Adrenal gland (tissue), 12 donors: ENCODE measurements around the gene CENPU. TPM values are rescaled to one million over a fixed set of nuclear protein-coding genes. Genes with fewer than 3 reads are reported as not detected.
"Not testable (repeated sequence)": the region's sequence is repeated elsewhere in the genome, so short reads cannot be mapped to it uniquely, and the experiment has no call there.

Experiments used
- DNase-seq, 7 donors: peaks; one replicate each; pipeline ENCODE4 v3.0.0-alpha.2; 2019 to 2020
- H3K27ac ChIP-seq, 5 donors: fragments of 200-600 bp; sonication (generic) in 4 of 5; 1 replicate in 3 of 5; 2 replicates in 2 of 5; pipeline versions ENCODE4 v1.5.1 to v1.8.0; 2016 to 2020; ENCODE audit warnings: mild to moderate bottlenecking in 1 of 5
- H3K27me3 ChIP-seq: fragments of 200-600 bp; 2 replicates; pipeline ENCODE4 v1.8.0; 2021
- H3K36me3 ChIP-seq, 2 donors: fragments of 200-600 bp; replicated peaks in 1 of 2; 1 replicate in 1 of 2; 2 replicates in 1 of 2; pipeline versions ENCODE4 v1.5.1 to v1.8.0; 2018 to 2022
- H3K4me1 ChIP-seq, 2 donors: fragments of 200-600 bp; replicated peaks in 1 of 2; 1 replicate in 1 of 2; 2 replicates in 1 of 2; pipeline versions ENCODE4 v1.5.1 to v1.8.0; 2018 to 2021
- H3K4me3 ChIP-seq, 4 donors: fragments of 200-600 bp; sonication (generic) in 3 of 4; one replicate each; pipeline ENCODE4 v1.5.1; 2016 to 2018
- H3K9me3 ChIP-seq, 3 donors: fragments of 200-600 bp; sonication (generic) in 1 of 3; replicated peaks in 1 of 3; 1 replicate in 2 of 3; 2 replicates in 1 of 3; pipeline versions ENCODE4 v1.5.1 to v1.8.0; 2016 to 2021
- POLR2A ChIP-seq, 2 donors: fragments of 450-650 bp; IDR thresholded peaks; one replicate each; pipeline ENCODE4 v1.6.1; 2017; ENCODE audit warnings: antibody characterized with exemption in 2 of 2, mild to moderate bottlenecking in 2 of 2, moderate library complexity in 1 of 2
- WGBS, 4 donors: extraction: QIAGEN DNeasy Blood & Tissue Kit in 2 of 4; methylation state at CpG; one replicate each; pipeline versions ENCODE4 v1.1.5 to v1.1.7; 2013 to 2017; 5-methylcytosine and 5-hydroxymethylcytosine counted together
- intact Hi-C, 2 donors: fragments of 100-400 bp; cut with DNase I; formaldehyde crosslinking; loops; one replicate each; pipeline versions ENCODE4 v1.14.1 to v1.15.0; 2022 to 2023
- polyA plus RNA-seq, 3 donors: library from polyadenylated mRNA; stranded (reverse); fragments of 200-250 nt in 2 of 3; fragments of 350-450 nt in 1 of 3; fragmentation: Illumina TruSeq in 1 of 3; extraction: RNeasy Lipid Tissue Mini Kit (QIAGEN cat#74804) in 1 of 3; gene quantifications; one replicate each; pipeline ENCODE4 v1.2.3, GENCODE V29; 2013 to 2014
- total RNA-seq, 9 donors: library from RNA; depleted of rRNA in 4 of 9; stranded (reverse); fragments of >200 nt in 4 of 9; fragments of 120-200 nt in 1 of 9; fragmentation: NEBNext Ultra II Directional in 1 of 9; extraction: Animal tissue kit (Norgen Biotek cat#: 25700) in 1 of 9; gene quantifications; one replicate each; pipeline versions ENCODE4 v1.1.0 to v1.2.4, GENCODE V29; 2013 to 2023
- TF ChIP-seq, protein P1 (sequence below), 6 experiments: fragments of 450-650 bp in 4 of 6; fragments of 200-600 bp in 2 of 6; sonication (generic) in 1 of 6; IDR thresholded peaks; 1 replicate in 5 of 6; 2 replicates in 1 of 6; pipeline versions ENCODE4 v1.5.1 to v1.8.0; 2016 to 2021; ENCODE audit warnings: antibody characterized with exemption in 6 of 6, mild to moderate bottlenecking in 2 of 6, moderate library complexity in 1 of 6
- donor health status: healthy with polysubstance abuse.
- donor health status: Bipolar disorder and iron deficiency.
- donor health status: DM: yes; HTN: yes; CAD: no.
- donor health status: DM: no; HTN: no; CAD: no.
- donor health status: DM: no; HTN: no; CAD: no.
- donor health status: DM: yes; HTN: yes; CAD: no.

The CENPU gene
- total and polyA plus RNA-seq, 12 donors = 0.97 to 15.6 (median 2.9) TPM

DNA sequence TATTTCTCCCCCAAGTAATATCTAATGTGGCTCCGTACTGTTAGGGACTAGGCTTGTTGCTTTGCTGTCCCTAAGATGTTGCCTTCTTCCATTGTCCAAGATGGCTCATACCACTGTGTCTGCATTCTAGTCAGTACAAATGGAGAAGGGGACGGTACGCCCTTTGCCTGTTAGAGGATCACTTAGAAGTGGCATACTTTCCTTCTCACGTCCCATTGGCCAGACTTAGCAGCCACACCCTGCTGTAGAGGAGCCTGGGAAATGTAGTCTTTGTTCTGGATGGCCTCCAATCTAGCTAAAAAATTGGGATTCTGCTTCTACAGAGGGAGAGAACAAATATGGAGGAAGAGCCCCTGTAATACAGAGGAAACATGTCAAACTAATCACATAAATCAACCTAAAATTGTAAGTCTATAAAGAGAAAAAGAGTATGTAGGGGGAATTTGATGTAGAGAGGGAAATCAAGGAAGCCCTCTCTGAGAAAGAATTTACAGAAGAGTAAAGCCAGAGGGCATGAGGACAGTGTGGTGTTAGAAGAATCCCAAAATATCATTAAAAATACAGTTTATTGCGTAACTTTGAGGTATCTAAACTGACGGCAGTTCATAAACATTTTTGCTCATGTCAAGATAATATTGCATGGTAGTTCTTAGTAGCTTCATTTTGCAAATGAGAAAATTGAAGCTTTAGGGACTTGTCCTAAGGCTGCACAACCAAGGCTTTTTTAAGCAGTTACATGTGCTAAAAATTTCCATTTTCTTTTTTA is 69.3 kb downstream of the CENPU start:
- Histone ChIP-seq H3K9me3 (no peaks in the 10 kb centered on the region), H3K27ac (no peak overlapping the region), H3K4me3 (no peak overlapping the region), H3K27me3 (no peaks in the 10 kb centered on the region), H3K36me3 (peaks cover 0 to 8% of the 10 kb centered on the region in 2 donors), H3K4me1 (peaks cover 0 to 3% of the 10 kb centered on the region in 2 donors)
- DNase-seq = no peak
- intact Hi-C loops = no loop called here
- 72 to 76% (median 74%) methylated on average over 6 of the region's 6 CpGs for WGBS, 4 donors
- TF ChIP-seq, protein P1, sequence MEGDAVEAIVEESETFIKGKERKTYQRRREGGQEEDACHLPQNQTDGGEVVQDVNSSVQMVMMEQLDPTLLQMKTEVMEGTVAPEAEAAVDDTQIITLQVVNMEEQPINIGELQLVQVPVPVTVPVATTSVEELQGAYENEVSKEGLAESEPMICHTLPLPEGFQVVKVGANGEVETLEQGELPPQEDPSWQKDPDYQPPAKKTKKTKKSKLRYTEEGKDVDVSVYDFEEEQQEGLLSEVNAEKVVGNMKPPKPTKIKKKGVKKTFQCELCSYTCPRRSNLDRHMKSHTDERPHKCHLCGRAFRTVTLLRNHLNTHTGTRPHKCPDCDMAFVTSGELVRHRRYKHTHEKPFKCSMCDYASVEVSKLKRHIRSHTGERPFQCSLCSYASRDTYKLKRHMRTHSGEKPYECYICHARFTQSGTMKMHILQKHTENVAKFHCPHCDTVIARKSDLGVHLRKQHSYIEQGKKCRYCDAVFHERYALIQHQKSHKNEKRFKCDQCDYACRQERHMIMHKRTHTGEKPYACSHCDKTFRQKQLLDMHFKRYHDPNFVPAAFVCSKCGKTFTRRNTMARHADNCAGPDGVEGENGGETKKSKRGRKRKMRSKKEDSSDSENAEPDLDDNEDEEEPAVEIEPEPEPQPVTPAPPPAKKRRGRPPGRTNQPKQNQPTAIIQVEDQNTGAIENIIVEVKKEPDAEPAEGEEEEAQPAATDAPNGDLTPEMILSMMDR (IDR thresholded peaks at IDR 0.05) = no peak
- TF ChIP-seq POLR2A (IDR thresholded peaks at IDR 0.05) = no peak

DNA sequence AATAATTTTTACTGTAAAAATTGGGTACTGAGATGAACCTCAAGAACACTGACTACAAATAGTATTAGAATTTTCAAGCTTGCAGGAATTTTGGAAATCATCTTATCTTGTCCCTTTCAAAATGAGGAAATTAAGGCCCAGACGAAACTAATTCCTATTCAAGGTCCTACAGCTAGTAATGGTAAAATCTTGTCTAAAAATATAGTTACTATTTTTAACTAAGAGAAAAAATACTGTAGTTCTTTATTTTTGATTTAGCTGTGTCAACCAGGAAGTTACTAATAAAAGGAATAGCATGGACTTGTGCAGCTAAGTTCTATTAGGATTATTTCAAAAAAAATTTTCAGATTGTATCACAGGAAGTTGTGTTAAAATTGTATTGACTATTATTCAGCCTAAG is 71.7 kb downstream of the CENPU start:
- intact Hi-C loops = no loop called here
- 39 to 61% (median 48%) methylated on average over 1 of the region's 1 CpG for WGBS, 4 donors
- TF ChIP-seq, protein P1 (IDR thresholded peaks at IDR 0.05) = no peak
- no peak for TF ChIP-seq POLR2A (IDR thresholded peaks at IDR 0.05)
- H3K27me3 ChIP-seq = no peaks in the 10 kb centered on the region
- no peak overlapping the region for H3K4me3 ChIP-seq
- no peak for DNase-seq
- H3K36me3 ChIP-seq = no peaks in the 10 kb centered on the region
- peaks cover 0 to 3% of the 10 kb centered on the region in 2 donors for H3K4me1 ChIP-seq
- H3K9me3 ChIP-seq = no peaks in the 10 kb centered on the region
- no peak overlapping the region for H3K27ac ChIP-seq

DNA sequence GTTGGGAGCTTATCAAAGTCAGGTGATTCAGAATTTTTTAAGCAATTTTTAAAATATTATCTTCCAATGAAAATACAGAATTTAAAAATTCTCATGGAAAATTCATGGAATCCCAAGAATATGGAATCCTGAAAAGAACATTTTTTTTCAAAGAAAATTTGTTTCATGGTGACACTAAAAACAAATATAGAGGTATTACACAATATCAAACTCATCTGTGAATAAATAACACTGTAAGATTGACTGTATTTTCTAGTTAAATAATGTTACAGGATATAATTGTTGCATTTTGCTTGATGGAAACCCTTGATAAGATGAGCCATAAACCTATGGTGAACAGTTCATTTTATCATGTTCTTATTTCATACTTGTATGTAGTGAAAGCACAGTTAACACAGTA is 72.9 kb downstream of the CENPU start:
- Histone ChIP-seq H3K36me3 (no peaks in the 10 kb centered on the region), H3K27me3 (no peaks in the 10 kb centered on the region), H3K27ac (no peak overlapping the region), H3K4me1 (no peaks in the 10 kb centered on the region), H3K4me3 (no peak overlapping the region), H3K9me3 (no peaks in the 10 kb centered on the region)
- TF ChIP-seq, protein P1 (IDR thresholded peaks at IDR 0.05) = no peak
- TF ChIP-seq POLR2A (IDR thresholded peaks at IDR 0.05) = no peak
- intact Hi-C loops = no loop called here
- DNase-seq = no peak

DNA sequence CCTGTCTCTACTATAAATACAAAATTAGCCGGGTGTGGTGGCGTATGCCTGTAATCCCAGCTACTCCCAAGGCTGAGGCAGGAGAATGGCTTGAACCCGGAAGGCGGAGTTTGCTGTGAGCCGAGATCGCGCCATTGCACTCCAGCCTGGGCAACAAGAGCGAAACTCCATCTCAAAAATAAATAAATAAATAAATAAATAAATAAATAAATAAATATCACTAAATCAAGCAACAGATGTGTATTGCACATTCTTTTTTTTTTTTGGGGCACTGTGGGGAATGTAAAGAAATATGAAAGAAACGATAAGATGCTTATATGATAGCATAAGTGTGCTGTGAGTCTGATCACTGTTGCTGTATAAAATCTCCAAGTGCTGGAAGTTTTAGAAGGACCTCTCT is 76.1 kb downstream of the CENPU start:
- WGBS, 4 donors = 96 to 99% (median 97%) methylated on average over 9 of the region's 9 CpGs
- H3K4me1 ChIP-seq, H3K27ac ChIP-seq, H3K9me3 ChIP-seq, H3K27me3 ChIP-seq, H3K4me3 ChIP-seq, intact Hi-C loops, DNase-seq, H3K36me3 ChIP-seq: not testable (repeated sequence)

DNA sequence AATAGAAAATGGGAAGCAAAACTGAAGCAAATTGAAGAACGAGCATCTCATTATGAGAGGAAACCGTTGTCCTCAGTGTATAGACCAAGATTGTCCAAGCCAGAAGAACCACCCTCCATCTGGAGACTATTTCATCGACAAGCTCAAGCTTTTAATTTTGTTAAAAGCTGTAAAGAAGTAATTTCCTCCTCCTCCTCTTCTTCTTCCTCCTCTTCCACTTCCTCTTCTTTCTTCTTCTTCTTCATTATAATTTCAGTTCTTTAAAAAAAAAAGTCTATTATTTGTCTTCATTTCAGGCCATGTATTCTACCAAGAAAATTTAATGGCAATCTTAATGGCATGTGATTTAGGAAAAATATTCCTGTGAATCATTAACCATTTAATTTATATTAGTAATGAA is 76.8 kb downstream of the CENPU start:
- no peaks in the 10 kb centered on the region for H3K27me3 ChIP-seq
- 79 to 86% (median 82%) methylated on average over 3 of the region's 3 CpGs for WGBS, 4 donors
- H3K36me3 ChIP-seq = no peaks in the 10 kb centered on the region
- H3K4me3 ChIP-seq = no peak overlapping the region
- H3K27ac ChIP-seq = no peak overlapping the region
- intact Hi-C loops = no loop called here
- H3K4me1 ChIP-seq = no peaks in the 10 kb centered on the region
- TF ChIP-seq, protein P1 (IDR thresholded peaks at IDR 0.05) = no peak
- TF ChIP-seq POLR2A (IDR thresholded peaks at IDR 0.05) = no peak
- DNase-seq = no peak
- no peaks in the 10 kb centered on the region for H3K9me3 ChIP-seq
